DMS53 (cell line): Measurements from ENCODE around the gene CHIC2.

Source experiments
- DNase-seq: peaks from one replicate; lab custom pipeline; 2025; lab: John Stamatoyannopoulos, UW

Gene CHIC2

GRCh38 chr4:54093324-54094240, 29.2 kb upstream of the CHIC2 start:
- no peak for DNase-seq

- DNase-seq: no peak
Measured at GRCh38 chr4:54092405-54093323, 28.3 kb upstream of the CHIC2 start.

- peak; percentile 84 for DNase-seq
Measured at GRCh38 chr4:54091637-54092404, 27.4 kb upstream of the CHIC2 start.

GRCh38 chr4:54090804-54091623, 26.6 kb upstream of the CHIC2 start:
- DNase-seq: peak; percentile 74

GRCh38 chr4:54090404-54090803, 26.0 kb upstream of the CHIC2 start:
- no peak for DNase-seq

- no peak for DNase-seq
Measured at GRCh38 chr4:54089875-54090274, 25.5 kb upstream of the CHIC2 start.

- DNase-seq: peak; percentile 19
Measured at GRCh38 chr4:54085284-54085683, 20.9 kb upstream of the CHIC2 start.

GRCh38 chr4:54082168-54082567, 17.8 kb upstream of the CHIC2 start:
- DNase-seq: peak; percentile 81

GRCh38 chr4:54077812-54078211, 13.4 kb upstream of the CHIC2 start:
- no peak for DNase-seq

- no peak for DNase-seq
Measured at GRCh38 chr4:54076673-54077072, 12.3 kb upstream of the CHIC2 start.

GRCh38 chr4:54074381-54074780, 10.0 kb upstream of the CHIC2 start:
- DNase-seq: no peak

- no peak for DNase-seq
Measured at GRCh38 chr4:54073271-54073880, 9.0 kb upstream of the CHIC2 start.

GRCh38 chr4:54067166-54067565, 2.8 kb upstream of the CHIC2 start:
- DNase-seq: no peak

- DNase-seq: no peak
Measured at GRCh38 chr4:54066718-54067129, 2.3 kb upstream of the CHIC2 start.

GRCh38 chr4:54066088-54066415, 1.6 kb upstream of the CHIC2 start:
- no peak for DNase-seq

- DNase-seq: no peak
Measured at GRCh38 chr4:54065282-54066087, 1.1 kb upstream of the CHIC2 start.

GRCh38 chr4:54063737-54064316, 578 bp downstream of the CHIC2 start:
- DNase-seq: peak; percentile 48

GRCh38 chr4:54063229-54063628, 1.2 kb downstream of the CHIC2 start:
- DNase-seq: no peak

GRCh38 chr4:54062392-54062791, 2.0 kb downstream of the CHIC2 start:
- DNase-seq: no peak

- no peak for DNase-seq
Measured at GRCh38 chr4:54061873-54062272, 2.5 kb downstream of the CHIC2 start.
